HEK293 (cell line): Measurements from ENCODE around the gene NXN.

ENCODE experiments used
- CTCF ChIP-seq: fragments of 450-650 bp; formaldehyde crosslinking; IDR thresholded peaks from 2 replicates; pipeline ENCODE4 v1.5.1; 2016; ENCODE audit warnings: missing biosample characterization, missing genetic modification characterization
- KLF10 ChIP-seq: fragments of 450-650 bp; IDR thresholded peaks from 2 replicates; pipeline ENCODE4 v1.5.1; 2018; ENCODE audit warnings: missing biosample characterization, mild to moderate bottlenecking, missing genetic modification characterization
- WT1 ChIP-seq: fragments of 450-650 bp; formaldehyde crosslinking; IDR thresholded peaks from 2 replicates; pipeline ENCODE4 v1.5.1; 2016; ENCODE audit warnings: missing biosample characterization, missing genetic modification characterization
- ZBTB48 ChIP-seq: fragments of 450-650 bp; formaldehyde crosslinking; IDR thresholded peaks from 2 replicates; pipeline ENCODE4 v1.5.1; 2016; ENCODE audit warnings: missing biosample characterization, missing genetic modification characterization
- ZBTB49 ChIP-seq: fragments of 450-650 bp; formaldehyde crosslinking; IDR thresholded peaks from 2 replicates; pipeline ENCODE4 v1.5.1; 2016; ENCODE audit warnings: missing biosample characterization, missing genetic modification characterization, low read depth
- ZNF140 ChIP-seq: fragments of 450-650 bp; formaldehyde crosslinking; IDR thresholded peaks from 2 replicates; pipeline ENCODE4 v1.5.1; 2016; ENCODE audit warnings: missing biosample characterization, missing genetic modification characterization
- ZNF175 ChIP-seq: fragments of 450-650 bp; formaldehyde crosslinking; IDR thresholded peaks from 2 replicates; pipeline ENCODE4 v1.5.1; 2016; ENCODE audit warnings: missing biosample characterization, missing genetic modification characterization
- ZNF19 ChIP-seq: fragments of 450-650 bp; formaldehyde crosslinking; IDR thresholded peaks from 2 replicates; pipeline ENCODE4; 2016; ENCODE audit warnings: missing biosample characterization, missing genetic modification characterization, low read depth
- ZNF513 ChIP-seq: fragments of 450-650 bp; IDR thresholded peaks from 2 replicates; pipeline ENCODE4 v1.5.1; 2018; ENCODE audit warnings: missing biosample characterization, missing genetic modification characterization
- ZNF560 ChIP-seq: fragments of 450-650 bp; formaldehyde crosslinking; IDR thresholded peaks from 2 replicates; pipeline ENCODE4 v1.5.1; 2017; ENCODE audit warnings: missing biosample characterization, missing genetic modification characterization, borderline replicate concordance
- ZNF707 ChIP-seq: fragments of 450-650 bp; formaldehyde crosslinking; IDR thresholded peaks from 2 replicates; pipeline ENCODE4 v1.5.1; 2016; ENCODE audit warnings: missing biosample characterization, missing genetic modification characterization

- no peak for TF ChIP-seq ZNF560
- TF ChIP-seq ZNF175 (tag by site-specific recombination): no peak
- no peak for TF ChIP-seq WT1 (tag by site-specific recombination)
- TF ChIP-seq ZBTB49 (tag by site-specific recombination): no peak
- no peak for TF ChIP-seq CTCF (tag by site-specific recombination)
- TF ChIP-seq ZNF707 (tag by site-specific recombination): no peak
- TF ChIP-seq ZNF513 (tag by site-specific recombination): no peak; the same call in 1 of the 2 replicates
- no peak for TF ChIP-seq KLF10 (tag by site-specific recombination)
- TF ChIP-seq ZNF140: no peak
- TF ChIP-seq ZNF19: no peak
- TF ChIP-seq ZBTB48 (tag by site-specific recombination): no peak
Observed at GRCh38 chr17:791829-792228, 187.7 kb downstream of the NXN start.
